Epithelial cell of proximal tubule (primary cell): Measurements from ENCODE around the gene IL32. TPM values are rescaled to one million over a fixed set of nuclear protein-coding genes. Genes with fewer than 3 reads are reported as not detected.

ENCODE experiments used
- DNase-seq: peaks from one replicate; pipeline ENCODE4 v3.0.0-alpha.2; 2011; ENCODE audit warnings: low read depth
- H3K4me3 ChIP-seq: 2 replicates; pipeline ENCODE4 v1.5.1; 2011; ENCODE audit warnings: low read depth, mild to moderate bottlenecking, low read length
- CTCF ChIP-seq: conservative IDR thresholded peaks from 2 replicates; pipeline ENCODE4 v1.5.1; 2012; ENCODE audit warnings: low read depth, mild to moderate bottlenecking, low read length
- total RNA-seq: library from RNA; depleted of rRNA; stranded (reverse); fragments of >200 nt; gene quantifications from 2 replicates; pipeline ENCODE4 v1.2.3, GENCODE V29; 2015

The IL32 gene
- total RNA-seq, 1 donor from 2014 or later: 747 TPM

GRCh38 chr16:3086596-3087242 is 21.3 kb downstream of the IL32 start:
- H3K4me3 ChIP-seq: no peak overlapping the region
- no peak for DNase-seq
- no peak for TF ChIP-seq CTCF

DNA sequence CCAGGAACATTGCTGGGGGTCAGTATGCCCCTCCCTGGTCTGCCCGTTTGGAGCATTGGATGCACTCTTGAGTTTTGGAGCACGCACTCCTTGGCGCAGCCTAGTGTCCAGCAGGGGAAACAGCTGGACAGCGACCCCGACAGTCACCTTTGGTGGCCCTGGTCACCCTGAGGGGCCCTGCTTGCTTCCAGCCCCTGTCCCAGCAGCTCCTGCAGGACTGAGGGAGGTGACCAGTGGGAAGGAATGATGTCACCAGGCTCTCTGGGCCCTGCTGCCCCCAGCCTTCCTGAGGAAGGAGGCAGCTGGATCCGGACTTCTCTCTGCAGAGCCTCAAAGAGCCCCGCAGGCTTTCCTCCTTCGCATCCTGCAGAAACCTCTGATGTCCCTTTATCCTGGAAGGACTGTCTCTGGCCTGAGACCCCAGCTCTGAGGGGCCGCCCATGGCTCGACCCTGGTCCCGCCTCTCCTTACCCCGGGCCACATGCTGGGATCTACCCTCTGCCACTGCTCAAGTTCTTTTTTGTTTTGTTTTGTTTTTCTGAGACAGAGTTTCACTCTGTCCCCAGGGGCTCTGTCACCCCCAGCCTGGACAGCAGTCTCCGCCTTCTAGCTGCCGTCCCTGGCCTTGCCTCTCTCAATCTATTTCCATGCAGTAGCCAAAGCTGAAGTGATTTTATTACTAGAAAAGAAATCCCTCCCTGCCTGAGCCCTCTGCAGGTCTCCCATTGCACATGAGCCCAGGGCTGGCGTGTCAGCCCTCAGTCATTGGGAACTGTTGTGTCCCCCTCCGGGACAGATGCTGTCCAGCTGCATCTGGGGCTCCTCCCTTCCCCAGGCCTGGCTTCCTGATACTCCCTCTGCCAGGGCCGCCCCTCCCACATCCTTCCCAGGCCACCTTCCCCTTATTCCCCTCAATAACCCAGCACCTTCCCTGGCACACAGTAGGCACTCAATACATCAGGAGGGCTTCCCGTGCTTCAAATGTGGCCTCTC is 22.1 kb downstream of the IL32 start:
- no peak overlapping the region for H3K4me3 ChIP-seq
- DNase-seq: no peak
- peak; percentile 40 for TF ChIP-seq CTCF

GRCh38 chr16:3088450-3088849 is 23.0 kb downstream of the IL32 start:
- H3K4me3 ChIP-seq: no peak overlapping the region
- no peak for DNase-seq
- TF ChIP-seq CTCF: no peak

GRCh38 chr16:3088925-3089716 is 23.7 kb downstream of the IL32 start:
- no peak for TF ChIP-seq CTCF
- DNase-seq: no peak
- no peak overlapping the region for H3K4me3 ChIP-seq

DNA sequence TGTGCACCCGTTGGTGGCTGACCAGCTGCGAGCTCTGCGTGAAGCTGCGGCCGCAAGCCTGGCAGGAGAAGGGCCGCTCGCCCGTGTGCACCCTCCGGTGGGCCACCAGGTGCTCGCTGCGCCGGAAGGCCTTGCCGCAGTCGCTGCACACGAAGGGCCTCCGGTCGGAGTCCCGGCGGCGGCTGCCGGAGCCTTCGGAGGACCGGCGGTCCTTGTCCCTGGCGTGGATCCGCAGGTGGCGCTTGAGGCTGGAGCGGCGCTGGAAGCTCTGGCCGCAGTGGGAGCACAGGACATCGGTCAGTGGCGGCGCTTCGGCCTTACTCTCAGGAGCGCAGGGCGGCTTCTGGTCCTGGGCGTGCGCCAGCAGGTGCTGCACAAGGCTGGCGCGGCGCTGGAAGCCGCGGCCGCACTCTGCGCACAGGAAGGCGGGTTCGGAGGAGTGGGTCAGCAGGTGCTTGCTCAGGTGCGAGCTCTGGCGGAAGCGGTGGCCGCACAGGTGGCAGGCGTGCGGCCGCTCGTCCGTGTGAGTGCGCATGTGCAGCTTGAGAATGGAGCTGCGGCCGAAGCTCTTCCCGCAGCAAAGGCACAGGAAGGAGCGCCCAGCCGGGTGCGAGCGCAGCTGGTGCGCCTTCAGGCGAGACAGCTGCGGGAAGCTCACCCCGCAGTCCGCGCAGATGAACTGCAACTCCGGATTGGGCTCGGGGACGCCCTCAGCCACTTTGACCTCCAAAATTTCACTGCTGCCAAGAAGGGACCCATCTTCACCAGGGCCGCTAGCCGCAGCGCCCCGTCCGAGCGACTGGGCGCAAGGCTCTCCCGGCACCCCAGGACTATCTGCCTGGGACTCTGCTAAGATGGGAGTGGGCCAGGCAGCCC is 24.5 kb downstream of the IL32 start:
- TF ChIP-seq CTCF: no peak
- H3K4me3 ChIP-seq: no peak overlapping the region
- DNase-seq: no peak

GRCh38 chr16:3091551-3091950 is 26.1 kb downstream of the IL32 start:
- DNase-seq: no peak
- H3K4me3 ChIP-seq: no peak overlapping the region
- no peak for TF ChIP-seq CTCF
